Endodermal cell (in vitro differentiated cells): ENCODE data around the gene UBASH3A. TPM values are rescaled to one million over a fixed set of nuclear protein-coding genes. Genes with fewer than 3 reads are reported as not detected.

Experiments used
- DNase-seq: peaks from one replicate; pipeline ENCODE4 v3.0.0-alpha.2; 2017
- H3K27ac ChIP-seq: 2 replicates; pipeline ENCODE4 v1.5.1; 2013; ENCODE audit warnings: mild to moderate bottlenecking, low read depth, low read length, moderate library complexity
- H3K27me3 ChIP-seq: 2 replicates; pipeline ENCODE4 v1.6.1; 2013; ENCODE audit warnings: mild to moderate bottlenecking, low read length, moderate library complexity; ENCODE audit not compliant: insufficient read depth, control insufficient read depth, poor library complexity, severe bottlenecking
- H3K36me3 ChIP-seq: 2 replicates; pipeline ENCODE4 v1.7.0; 2013; ENCODE audit warnings: mild to moderate bottlenecking, low read length, moderate library complexity; ENCODE audit not compliant: control insufficient read depth, insufficient read depth
- H3K4me1 ChIP-seq: one replicate; pipeline ENCODE4 v1.7.0; 2013; ENCODE audit warnings: low read length; ENCODE audit not compliant: control insufficient read depth, insufficient read depth
- H3K4me3 ChIP-seq: 2 replicates; pipeline ENCODE4 v1.5.1; 2013; ENCODE audit warnings: mild to moderate bottlenecking, low read length, moderate library complexity
- H3K9ac ChIP-seq: 2 replicates; pipeline ENCODE4 v1.6.1; 2013; ENCODE audit warnings: mild to moderate bottlenecking, low read length, moderate library complexity; ENCODE audit not compliant: poor library complexity, severe bottlenecking; ENCODE audit errors: extremely low read depth
- H3K9me3 ChIP-seq: 2 replicates; pipeline ENCODE4 v1.6.1; 2013; ENCODE audit warnings: mild to moderate bottlenecking, low read length, moderate library complexity; ENCODE audit not compliant: control insufficient read depth
- H3K27ac Mint-ChIP-seq: 2 replicates; pipeline ENCODE4 v1.8.0; 2020; ENCODE audit warnings: mixed read lengths
- H3K27me3 Mint-ChIP-seq: 2 replicates; pipeline ENCODE4 v1.8.0; 2021; ENCODE audit warnings: mild to moderate bottlenecking, mixed read lengths; ENCODE audit not compliant: insufficient read depth
- H3K36me3 Mint-ChIP-seq: 2 replicates; pipeline ENCODE4 v1.8.0; 2020; ENCODE audit warnings: low read depth, mixed read lengths
- H3K4me1 Mint-ChIP-seq: 2 replicates; pipeline ENCODE4 v1.8.0; 2020; ENCODE audit warnings: mixed read lengths
- H3K4me3 Mint-ChIP-seq: 2 replicates; pipeline ENCODE4 v1.8.0; 2020; ENCODE audit warnings: mild to moderate bottlenecking, moderate library complexity, mixed read lengths
- H3K9me3 Mint-ChIP-seq: 2 replicates; pipeline ENCODE4 v1.8.0; 2020; ENCODE audit warnings: mild to moderate bottlenecking, mixed read lengths
- CTCF ChIP-seq: fragments of 200-600 bp; sonication (generic); conservative IDR thresholded peaks from 2 replicates; pipeline ENCODE4 v1.5.0; 2021; ENCODE audit warnings: antibody characterized with exemption, mild to moderate bottlenecking
- WGBS, 2 experiments: methylation state at CpG; one replicate each; pipeline versions ENCODE4 v1.1.5 to v1.1.7; 2013; ENCODE audit warnings: missing lambda C conversion rate in 2 of 2, mixed read lengths in 1 of 2; ENCODE audit not compliant: insufficient coverage in 1 of 2, insufficient read length in 1 of 2; 5-methylcytosine and 5-hydroxymethylcytosine counted together
- total RNA-seq, 2 donors: library from RNA; stranded (reverse); fragmentation: NEBNext Ultra II Directional in 1 of 2; extraction: Animal tissue kit (Norgen Biotek cat#: 25700) in 1 of 2; gene quantifications; 2 replicates in 1 of 2; 3 replicates in 1 of 2; pipeline ENCODE4 v1.2.1, GENCODE V29; 2021

UBASH3A gene
- total RNA-seq, 2 donors from 2014 or later, result not detected

GRCh38 chr21:42473498-42474042, 69.9 kb downstream of the UBASH3A start:
- WGBS, 2 experiments, result 92 to 94% methylated on average over 5 to 8 of the region's 9 CpGs

GRCh38 chr21:42474043-42474831, 70.5 kb downstream of the UBASH3A start:
- Mint-ChIP-seq H3K36me3 (no peaks in the 10 kb centered on the region), H3K4me3 (no peak overlapping the region), H3K27me3 (peaks cover 2% of the 10 kb centered on the region), H3K27ac (no peak overlapping the region), H3K4me1 (peaks cover 16% of the 10 kb centered on the region), H3K9me3 (no peaks in the 10 kb centered on the region)
- H3K27ac ChIP-seq, result no peak overlapping the region
- H3K9ac ChIP-seq, result no peak overlapping the region
- WGBS, 2 experiments, result 75 to 80% methylated on average over 12 to 14 of the region's 14 CpGs
- DNase-seq, result peak; percentile 89
- H3K27me3 ChIP-seq, result no peaks in the 10 kb centered on the region
- no peak for TF ChIP-seq CTCF
- peaks cover 4% of the 10 kb centered on the region for H3K4me1 ChIP-seq
- H3K9me3 ChIP-seq, result no peaks in the 10 kb centered on the region
- no peaks in the 10 kb centered on the region for H3K36me3 ChIP-seq
- H3K4me3 ChIP-seq, result no peak overlapping the region

More at GRCh38 chr21:42473498-42474042, 69.9 kb downstream of the UBASH3A start:
- Histone ChIP-seq H3K27me3 (no peaks in the 10 kb centered on the region), H3K27ac (no peak overlapping the region), H3K9me3 (no peaks in the 10 kb centered on the region), H3K36me3 (no peaks in the 10 kb centered on the region), H3K9ac (no peak overlapping the region), H3K4me3 (no peak overlapping the region), H3K4me1 (peaks cover 10% of the 10 kb centered on the region)
- no peak for TF ChIP-seq CTCF
- Mint-ChIP-seq H3K27me3 (peaks cover 2% of the 10 kb centered on the region), H3K27ac (no peak overlapping the region), H3K36me3 (no peaks in the 10 kb centered on the region), H3K9me3 (no peaks in the 10 kb centered on the region), H3K4me3 (no peak overlapping the region), H3K4me1 (peaks cover 22% of the 10 kb centered on the region)
- DNase-seq, result no peak

GRCh38 chr21:42475036-42475435, 71.3 kb downstream of the UBASH3A start:
- 86 to 92% methylated on average over 5 to 7 of the region's 7 CpGs for WGBS, 2 experiments
- H3K4me1 Mint-ChIP-seq, result peaks cover 13% of the 10 kb centered on the region
- H3K36me3 Mint-ChIP-seq, result no peaks in the 10 kb centered on the region

More at GRCh38 chr21:42475036-42475435, 71.3 kb downstream of the UBASH3A start:
- Mint-ChIP-seq H3K27ac (no peak overlapping the region), H3K27me3 (peaks cover 2% of the 10 kb centered on the region), H3K4me3 (no peak overlapping the region), H3K9me3 (no peaks in the 10 kb centered on the region)
- H3K4me3 ChIP-seq, result no peak overlapping the region
- TF ChIP-seq CTCF, result no peak
- no peak overlapping the region for H3K27ac ChIP-seq
- peaks cover 3% of the 10 kb centered on the region for H3K4me1 ChIP-seq
- DNase-seq, result peak; percentile 42
- no peaks in the 10 kb centered on the region for H3K36me3 ChIP-seq
- no peak overlapping the region for H3K9ac ChIP-seq
- no peaks in the 10 kb centered on the region for H3K9me3 ChIP-seq
- H3K27me3 ChIP-seq, result no peaks in the 10 kb centered on the region
